HepG2 (cell line): ENCODE results near the gene MACROD2.
"Not testable (repeated sequence)": the region's sequence is repeated elsewhere in the genome, so short reads cannot be mapped to it uniquely, and the experiment has no call there.

Experiments used
- ETV6 ChIP-seq: sonication (generic); formaldehyde crosslinking; conservative IDR thresholded peaks from 2 replicates; pipeline ENCODE4 v1.4.0; 2020; ENCODE audit warnings: missing genetic modification reagents
- HOXA3 ChIP-seq: sonication (generic); formaldehyde crosslinking; IDR thresholded peaks from 2 replicates; pipeline ENCODE4 v1.5.0; 2020; ENCODE audit warnings: missing genetic modification reagents
- KDM4B ChIP-seq: sonication (generic); formaldehyde crosslinking; IDR thresholded peaks from 2 replicates; pipeline ENCODE4 v1.4.0; 2020; ENCODE audit warnings: missing genetic modification reagents
- RAD21 ChIP-seq: fragments of 450-650 bp; formaldehyde crosslinking; IDR thresholded peaks from 2 replicates; pipeline ENCODE4 v1.5.0; 2020; ENCODE audit warnings: mild to moderate bottlenecking
- SP2 ChIP-seq: sonication (generic); formaldehyde crosslinking; IDR thresholded peaks from 2 replicates; pipeline ENCODE4 v1.5.1; 2020; ENCODE audit warnings: mild to moderate bottlenecking, missing genetic modification reagents
- TRIM24 ChIP-seq: sonication (generic); formaldehyde crosslinking; IDR thresholded peaks from 2 replicates; pipeline ENCODE4 v1.8.0; 2022; ENCODE audit warnings: mild to moderate bottlenecking, missing genetic modification reagents
- YY1 ChIP-seq: IDR thresholded peaks from 2 replicates; pipeline ENCODE4 v1.6.1; 2011; ENCODE audit warnings: low read length, low read depth, moderate library complexity, mild to moderate bottlenecking; ENCODE audit not compliant: insufficient read depth, insufficient replicate concordance
- ZNF44 ChIP-seq: sonication (generic); formaldehyde crosslinking; IDR thresholded peaks from 2 replicates; pipeline ENCODE4 v1.5.1; 2020; ENCODE audit warnings: mild to moderate bottlenecking, missing genetic modification reagents
- TF ChIP-seq, protein P1 (sequence below): sonication (generic); formaldehyde crosslinking; IDR thresholded peaks from 2 replicates; pipeline ENCODE4 v1.8.0; 2022; ENCODE audit warnings: mild to moderate bottlenecking, missing genetic modification reagents; ENCODE audit not compliant: insufficient replicate concordance
- TF ChIP-seq, protein P2 (sequence below): sonication (generic); formaldehyde crosslinking; IDR thresholded peaks from 2 replicates; pipeline ENCODE4 v1.4.0; 2020; ENCODE audit warnings: missing genetic modification reagents, mild to moderate bottlenecking, borderline replicate concordance
- TF ChIP-seq, protein P3 (sequence below), 2 experiments: fragments of 450-650 bp in 1 of 2; sonication (generic) in 1 of 2; formaldehyde crosslinking; IDR thresholded peaks; 2 replicates each; pipeline versions ENCODE4 v1.5.0 to v1.8.0; 2020 to 2022; ENCODE audit warnings: mild to moderate bottlenecking in 1 of 2, missing genetic modification reagents in 1 of 2
- TF ChIP-seq, protein P4 (sequence below): sonication (generic); formaldehyde crosslinking; IDR thresholded peaks from 2 replicates; pipeline ENCODE4 v1.4.0; 2020; ENCODE audit warnings: mild to moderate bottlenecking, missing genetic modification reagents

DNA sequence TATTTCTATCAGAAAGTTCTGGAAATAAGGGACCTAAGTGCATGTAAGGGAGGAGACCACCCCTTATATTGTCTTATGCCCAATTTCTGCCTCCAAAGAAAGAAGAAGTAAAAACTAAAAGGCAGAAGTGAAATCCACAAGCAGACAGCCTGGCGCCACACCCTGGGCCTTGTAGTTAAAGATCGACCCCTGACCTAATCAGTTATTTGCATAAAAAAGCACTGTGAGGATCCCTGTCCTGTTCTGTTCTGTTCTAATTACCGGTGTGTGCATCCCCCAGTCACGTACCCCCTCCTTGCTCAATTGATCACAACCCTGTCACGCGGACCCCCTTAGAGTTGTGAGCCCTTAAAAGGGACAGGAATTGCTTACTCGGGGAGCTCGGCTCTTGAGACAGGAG, 1812.5 kb downstream of the MACROD2 start:
- TF ChIP-seq YY1; TRIM24 (CRISPR knock-in tag); KDM4B (CRISPR knock-in tag); ZNF44 (CRISPR knock-in tag); ETV6; SP2; HOXA3 (CRISPR knock-in tag); RAD21 (CRISPR knock-in tag): not testable (repeated sequence)
- TF ChIP-seq, protein P1, sequence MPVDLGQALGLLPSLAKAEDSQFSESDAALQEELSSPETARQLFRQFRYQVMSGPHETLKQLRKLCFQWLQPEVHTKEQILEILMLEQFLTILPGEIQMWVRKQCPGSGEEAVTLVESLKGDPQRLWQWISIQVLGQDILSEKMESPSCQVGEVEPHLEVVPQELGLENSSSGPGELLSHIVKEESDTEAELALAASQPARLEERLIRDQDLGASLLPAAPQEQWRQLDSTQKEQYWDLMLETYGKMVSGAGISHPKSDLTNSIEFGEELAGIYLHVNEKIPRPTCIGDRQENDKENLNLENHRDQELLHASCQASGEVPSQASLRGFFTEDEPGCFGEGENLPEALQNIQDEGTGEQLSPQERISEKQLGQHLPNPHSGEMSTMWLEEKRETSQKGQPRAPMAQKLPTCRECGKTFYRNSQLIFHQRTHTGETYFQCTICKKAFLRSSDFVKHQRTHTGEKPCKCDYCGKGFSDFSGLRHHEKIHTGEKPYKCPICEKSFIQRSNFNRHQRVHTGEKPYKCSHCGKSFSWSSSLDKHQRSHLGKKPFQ (CRISPR knock-in tag), result not testable (repeated sequence)
- TF ChIP-seq, protein P2, sequence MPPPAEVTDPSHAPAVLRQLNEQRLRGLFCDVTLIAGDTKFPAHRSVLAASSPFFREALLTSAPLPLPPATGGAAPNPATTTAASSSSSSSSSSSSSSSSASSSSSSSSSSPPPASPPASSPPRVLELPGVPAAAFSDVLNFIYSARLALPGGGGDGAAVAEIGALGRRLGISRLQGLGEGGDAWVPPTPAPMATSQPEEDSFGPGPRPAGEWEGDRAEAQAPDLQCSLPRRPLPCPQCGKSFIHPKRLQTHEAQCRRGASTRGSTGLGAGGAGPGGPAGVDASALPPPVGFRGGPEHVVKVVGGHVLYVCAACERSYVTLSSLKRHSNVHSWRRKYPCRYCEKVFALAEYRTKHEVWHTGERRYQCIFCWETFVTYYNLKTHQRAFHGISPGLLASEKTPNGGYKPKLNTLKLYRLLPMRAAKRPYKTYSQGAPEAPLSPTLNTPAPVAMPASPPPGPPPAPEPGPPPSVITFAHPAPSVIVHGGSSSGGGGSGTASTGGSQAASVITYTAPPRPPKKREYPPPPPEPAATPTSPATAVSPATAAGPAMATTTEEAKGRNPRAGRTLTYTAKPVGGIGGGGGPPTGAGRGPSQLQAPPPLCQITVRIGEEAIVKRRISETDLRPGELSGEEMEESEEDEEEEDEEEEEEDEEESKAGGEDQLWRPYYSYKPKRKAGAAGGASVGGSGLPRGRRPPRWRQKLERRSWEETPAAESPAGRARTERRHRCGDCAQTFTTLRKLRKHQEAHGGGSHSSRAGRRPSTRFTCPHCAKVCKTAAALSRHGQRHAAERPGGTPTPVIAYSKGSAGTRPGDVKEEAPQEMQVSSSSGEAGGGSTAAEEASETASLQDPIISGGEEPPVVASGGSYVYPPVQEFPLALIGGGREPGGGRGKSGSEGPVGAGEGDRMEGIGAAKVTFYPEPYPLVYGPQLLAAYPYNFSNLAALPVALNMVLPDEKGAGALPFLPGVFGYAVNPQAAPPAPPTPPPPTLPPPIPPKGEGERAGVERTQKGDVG (CRISPR knock-in tag), result not testable (repeated sequence)
- TF ChIP-seq, protein P3, sequence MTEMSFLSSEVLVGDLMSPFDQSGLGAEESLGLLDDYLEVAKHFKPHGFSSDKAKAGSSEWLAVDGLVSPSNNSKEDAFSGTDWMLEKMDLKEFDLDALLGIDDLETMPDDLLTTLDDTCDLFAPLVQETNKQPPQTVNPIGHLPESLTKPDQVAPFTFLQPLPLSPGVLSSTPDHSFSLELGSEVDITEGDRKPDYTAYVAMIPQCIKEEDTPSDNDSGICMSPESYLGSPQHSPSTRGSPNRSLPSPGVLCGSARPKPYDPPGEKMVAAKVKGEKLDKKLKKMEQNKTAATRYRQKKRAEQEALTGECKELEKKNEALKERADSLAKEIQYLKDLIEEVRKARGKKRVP (CRISPR knock-in tag; IDR thresholded peaks at IDR 0.05), result not testable (repeated sequence)
- TF ChIP-seq, protein P4, sequence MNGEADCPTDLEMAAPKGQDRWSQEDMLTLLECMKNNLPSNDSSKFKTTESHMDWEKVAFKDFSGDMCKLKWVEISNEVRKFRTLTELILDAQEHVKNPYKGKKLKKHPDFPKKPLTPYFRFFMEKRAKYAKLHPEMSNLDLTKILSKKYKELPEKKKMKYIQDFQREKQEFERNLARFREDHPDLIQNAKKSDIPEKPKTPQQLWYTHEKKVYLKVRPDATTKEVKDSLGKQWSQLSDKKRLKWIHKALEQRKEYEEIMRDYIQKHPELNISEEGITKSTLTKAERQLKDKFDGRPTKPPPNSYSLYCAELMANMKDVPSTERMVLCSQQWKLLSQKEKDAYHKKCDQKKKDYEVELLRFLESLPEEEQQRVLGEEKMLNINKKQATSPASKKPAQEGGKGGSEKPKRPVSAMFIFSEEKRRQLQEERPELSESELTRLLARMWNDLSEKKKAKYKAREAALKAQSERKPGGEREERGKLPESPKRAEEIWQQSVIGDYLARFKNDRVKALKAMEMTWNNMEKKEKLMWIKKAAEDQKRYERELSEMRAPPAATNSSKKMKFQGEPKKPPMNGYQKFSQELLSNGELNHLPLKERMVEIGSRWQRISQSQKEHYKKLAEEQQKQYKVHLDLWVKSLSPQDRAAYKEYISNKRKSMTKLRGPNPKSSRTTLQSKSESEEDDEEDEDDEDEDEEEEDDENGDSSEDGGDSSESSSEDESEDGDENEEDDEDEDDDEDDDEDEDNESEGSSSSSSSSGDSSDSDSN (CRISPR knock-in tag), result not testable (repeated sequence)
